H9 (cell line): ENCODE measurements around the gene SLA2. TPM values are rescaled to one million over a fixed set of nuclear protein-coding genes. Genes with fewer than 3 reads are reported as not detected.
A peak's percentile ranks its signal among the peaks of the same experiment; 100 is the strongest.

Experiments
- DNase-seq: peaks from one replicate; pipeline ENCODE4 v3.0.0-alpha.2; 2017
- H2AFZ ChIP-seq: one replicate; pipeline ENCODE4 v1.6.1; 2013; ENCODE audit warnings: mild to moderate bottlenecking, low read length, control low read depth, moderate library complexity
- H2AK5ac ChIP-seq: 2 replicates; pipeline ENCODE4 v1.6.1; 2013; ENCODE audit warnings: low read length, control low read depth, mixed read lengths; ENCODE audit not compliant: insufficient read length
- H2BK120ac ChIP-seq: one replicate; pipeline ENCODE4 v1.6.1; 2013; ENCODE audit warnings: low read depth, mild to moderate bottlenecking, low read length, control low read depth, inconsistent platforms; ENCODE audit not compliant: poor library complexity, severe bottlenecking
- H2BK12ac ChIP-seq: 2 replicates; pipeline ENCODE4 v1.6.1; 2013; ENCODE audit warnings: low read length, control low read depth, mixed read lengths, low read depth; ENCODE audit not compliant: insufficient read length
- H2BK15ac ChIP-seq: 2 replicates; pipeline ENCODE4 v1.6.1; 2013; ENCODE audit warnings: low read depth, low read length, control low read depth
- H2BK20ac ChIP-seq: one replicate; pipeline ENCODE4 v1.6.1; 2013; ENCODE audit warnings: low read depth, mild to moderate bottlenecking, low read length, control low read depth, inconsistent platforms; ENCODE audit not compliant: poor library complexity, severe bottlenecking
- H2BK5ac ChIP-seq: 2 replicates; pipeline ENCODE4 v1.6.1; 2013; ENCODE audit warnings: low read length, control low read depth, mixed read lengths; ENCODE audit not compliant: insufficient read length
- H3K14ac ChIP-seq: 2 replicates; pipeline ENCODE4 v1.6.1; 2013; ENCODE audit warnings: low read length, control low read depth; ENCODE audit not compliant: insufficient read depth
- H3K18ac ChIP-seq: 2 replicates; pipeline ENCODE4 v1.6.1; 2013; ENCODE audit warnings: low read depth, mild to moderate bottlenecking, mixed read lengths, low read length, control low read depth; ENCODE audit not compliant: insufficient read length
- H3K23ac ChIP-seq: 2 replicates; pipeline ENCODE4 v1.6.1; 2013; ENCODE audit warnings: low read length, control low read depth, mixed read lengths, low read depth; ENCODE audit not compliant: insufficient read length
- H3K23me2 ChIP-seq: 2 replicates; pipeline ENCODE4 v1.6.1; 2013; ENCODE audit warnings: low read depth, mild to moderate bottlenecking, mixed read lengths, low read length, control low read depth; ENCODE audit not compliant: insufficient read length, poor library complexity, severe bottlenecking
- H3K27ac ChIP-seq: 2 replicates; pipeline ENCODE4 v1.5.1; 2013; ENCODE audit warnings: low read length, control low read depth, mixed read lengths, low read depth; ENCODE audit not compliant: insufficient read length
- H3K27me3 ChIP-seq: 2 replicates; pipeline ENCODE4 v1.6.1; 2013; ENCODE audit warnings: low read length, control low read depth, inconsistent platforms; ENCODE audit not compliant: insufficient read depth
- H3K4ac ChIP-seq: 2 replicates; pipeline ENCODE4 v1.6.1; 2013; ENCODE audit warnings: low read depth, mild to moderate bottlenecking, control low read depth, inconsistent platforms, low read length, moderate library complexity
- H3K4me1 ChIP-seq: 2 replicates; pipeline ENCODE4 v1.6.1; 2013; ENCODE audit warnings: low read length, control low read depth, inconsistent platforms; ENCODE audit not compliant: insufficient read depth
- H3K4me2 ChIP-seq: 2 replicates; pipeline ENCODE4 v1.6.1; 2013; ENCODE audit warnings: low read length, control low read depth, mixed read lengths; ENCODE audit not compliant: insufficient read length, insufficient read depth
- H3K56ac ChIP-seq: 2 replicates; pipeline ENCODE4 v1.6.1; 2013; ENCODE audit warnings: low read depth, mild to moderate bottlenecking, mixed read lengths, low read length, control low read depth; ENCODE audit not compliant: insufficient read length
- H3K79me1 ChIP-seq: 2 replicates; pipeline ENCODE4 v1.6.1; 2013; ENCODE audit warnings: low read depth, mild to moderate bottlenecking, moderate library complexity, low read length, control low read depth, inconsistent platforms; ENCODE audit not compliant: insufficient read depth, poor library complexity, severe bottlenecking
- H3K79me2 ChIP-seq: 2 replicates; pipeline ENCODE4 v1.6.1; 2013; ENCODE audit warnings: low read length, control low read depth, inconsistent platforms; ENCODE audit not compliant: insufficient read depth
- H3K9ac ChIP-seq: 2 replicates; pipeline ENCODE4 v1.6.1; 2013; ENCODE audit warnings: low read length, control low read depth, mixed read lengths; ENCODE audit not compliant: insufficient read length; ENCODE audit errors: extremely low read depth
- H3K9me3 ChIP-seq: one replicate; pipeline ENCODE4 v1.6.1; 2013; ENCODE audit warnings: low read depth, low read length, inconsistent platforms; ENCODE audit not compliant: control insufficient read depth
- H3T11ph ChIP-seq: one replicate; pipeline ENCODE4 v1.6.1; 2013; ENCODE audit warnings: mild to moderate bottlenecking, low read length, control low read depth, inconsistent platforms
- H4K20me1 ChIP-seq: one replicate; pipeline ENCODE4 v1.6.1; 2013; ENCODE audit not compliant: control insufficient read depth, insufficient read length, insufficient read depth
- H4K5ac ChIP-seq: 2 replicates; pipeline ENCODE4 v1.6.1; 2013; ENCODE audit warnings: low read depth, mild to moderate bottlenecking, mixed read lengths, low read length, control low read depth; ENCODE audit not compliant: insufficient read length
- H4K8ac ChIP-seq: replicated peaks from 2 replicates; pipeline ENCODE4 v1.6.1; 2013; ENCODE audit warnings: low read length, control low read depth, mixed read lengths, low read depth; ENCODE audit not compliant: insufficient read length
- H4K91ac ChIP-seq: 2 replicates; pipeline ENCODE4 v1.6.1; 2013; ENCODE audit warnings: low read depth, mild to moderate bottlenecking, moderate library complexity, mixed read lengths, low read length, control low read depth; ENCODE audit not compliant: insufficient read length
- H3K27ac Mint-ChIP-seq, 3 experiments: 2 replicates in 2 of 3; 3 replicates in 1 of 3; pipeline ENCODE4 v1.8.0; 2020 to 2021; ENCODE audit warnings: mixed read lengths in 3 of 3, mild to moderate bottlenecking in 1 of 3, moderate library complexity in 1 of 3
- H3K27me3 Mint-ChIP-seq: 2 replicates; pipeline ENCODE4 v1.8.0; 2021; ENCODE audit warnings: low read depth, mild to moderate bottlenecking, moderate library complexity, mixed read lengths
- H3K36me3 Mint-ChIP-seq, 3 experiments: 2 replicates in 2 of 3; 3 replicates in 1 of 3; pipeline ENCODE4 v1.8.0; 2020 to 2021; ENCODE audit warnings: low read depth in 3 of 3, mixed read lengths in 3 of 3; ENCODE audit not compliant: insufficient read depth in 1 of 3
- H3K4me1 Mint-ChIP-seq, 2 experiments: 2 replicates each; pipeline ENCODE4 v1.8.0; 2020; ENCODE audit warnings: mixed read lengths in 2 of 2
- H3K4me3 Mint-ChIP-seq, 2 experiments: 2 replicates in 1 of 2; 3 replicates in 1 of 2; pipeline ENCODE4 v1.8.0; 2020 to 2021; ENCODE audit warnings: mild to moderate bottlenecking in 2 of 2, mixed read lengths in 2 of 2, moderate library complexity in 1 of 2
- H3K9me3 Mint-ChIP-seq, 2 experiments: 2 replicates in 1 of 2; 3 replicates in 1 of 2; pipeline ENCODE4 v1.8.0; 2020; ENCODE audit warnings: mild to moderate bottlenecking in 2 of 2, mixed read lengths in 2 of 2, moderate library complexity in 1 of 2
- WGBS: extraction: QIAGEN DNeasy Blood & Tissue Kit; methylation state at CpG from one replicate; pipeline ENCODE4 v1.1.7; 2013; ENCODE audit warnings: missing lambda C conversion rate, low lambda C conversion rate, mixed read lengths; ENCODE audit not compliant: insufficient read length; ENCODE audit errors: extremely low coverage; 5-methylcytosine and 5-hydroxymethylcytosine counted together
- total RNA-seq: library from RNA; stranded (reverse); gene quantifications from 2 replicates; pipeline ENCODE4 v1.2.1, GENCODE V29; 2021
- TF ChIP-seq, protein P1 (sequence below): fragments of 200-600 bp; sonication (generic); conservative IDR thresholded peaks from 3 replicates; pipeline ENCODE4 v1.8.0; 2021; ENCODE audit warnings: antibody characterized with exemption, mild to moderate bottlenecking

SLA2 gene
- total RNA-seq, 1 experiment from 2014 or later, result 0.20 TPM

DNA sequence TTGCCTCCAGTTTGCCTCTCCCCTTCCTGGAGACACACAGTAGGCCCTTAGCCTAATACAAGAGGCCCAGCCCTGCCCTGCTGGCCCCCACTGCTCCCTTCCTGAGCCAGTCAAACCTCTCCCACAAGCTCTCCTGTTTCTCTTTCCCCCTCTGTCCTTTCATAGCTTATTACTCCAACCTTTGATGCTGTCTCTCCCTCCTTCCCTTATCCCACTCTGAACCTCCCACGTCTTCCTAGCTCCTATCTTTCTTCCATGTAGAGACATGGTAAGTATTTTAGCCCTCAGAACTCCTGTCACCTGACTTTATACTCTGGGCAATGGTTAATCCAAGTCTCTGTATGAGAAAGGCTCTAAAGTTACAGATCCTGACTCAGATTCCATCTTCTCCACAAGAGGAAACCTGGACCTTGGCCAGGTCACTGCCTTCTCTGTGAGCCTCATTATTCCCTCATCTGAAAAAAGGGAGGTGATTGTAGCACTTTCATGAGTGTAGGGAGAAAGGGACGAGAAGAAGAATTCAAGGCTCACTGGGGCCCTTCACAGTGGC lies 65.9 kb downstream of the SLA2 start:
- H4K20me1 ChIP-seq, result no peaks in the 10 kb centered on the region
- Mint-ChIP-seq H3K27ac (peak overlapping the region in 2 of 3 experiments; percentile 21 to 42; a peak in 1 of 7 replicates), H3K9me3 (no peaks in the 10 kb centered on the region; a peak in 1 of 5 replicates), H3K4me3 (no peak overlapping the region), H3K27me3 (no peaks in the 10 kb centered on the region), H3K4me1 (peaks cover 28 to 32% of the 10 kb centered on the region in 2 experiments), H3K36me3 (peaks cover 30 to 54% (median 45%) of the 10 kb centered on the region in 3 experiments)
- H3K79me1 ChIP-seq, result no peaks in the 10 kb centered on the region
- peaks cover under 1% of the 10 kb centered on the region for H3K23me2 ChIP-seq
- H3K18ac ChIP-seq, result no peak overlapping the region
- TF ChIP-seq, protein P1, sequence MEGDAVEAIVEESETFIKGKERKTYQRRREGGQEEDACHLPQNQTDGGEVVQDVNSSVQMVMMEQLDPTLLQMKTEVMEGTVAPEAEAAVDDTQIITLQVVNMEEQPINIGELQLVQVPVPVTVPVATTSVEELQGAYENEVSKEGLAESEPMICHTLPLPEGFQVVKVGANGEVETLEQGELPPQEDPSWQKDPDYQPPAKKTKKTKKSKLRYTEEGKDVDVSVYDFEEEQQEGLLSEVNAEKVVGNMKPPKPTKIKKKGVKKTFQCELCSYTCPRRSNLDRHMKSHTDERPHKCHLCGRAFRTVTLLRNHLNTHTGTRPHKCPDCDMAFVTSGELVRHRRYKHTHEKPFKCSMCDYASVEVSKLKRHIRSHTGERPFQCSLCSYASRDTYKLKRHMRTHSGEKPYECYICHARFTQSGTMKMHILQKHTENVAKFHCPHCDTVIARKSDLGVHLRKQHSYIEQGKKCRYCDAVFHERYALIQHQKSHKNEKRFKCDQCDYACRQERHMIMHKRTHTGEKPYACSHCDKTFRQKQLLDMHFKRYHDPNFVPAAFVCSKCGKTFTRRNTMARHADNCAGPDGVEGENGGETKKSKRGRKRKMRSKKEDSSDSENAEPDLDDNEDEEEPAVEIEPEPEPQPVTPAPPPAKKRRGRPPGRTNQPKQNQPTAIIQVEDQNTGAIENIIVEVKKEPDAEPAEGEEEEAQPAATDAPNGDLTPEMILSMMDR, result no peak
- no peak for DNase-seq
- H3K4me1 ChIP-seq, result peaks cover 5% of the 10 kb centered on the region; the same call in 1 of the 2 replicates
- H2AK5ac ChIP-seq, result no peak overlapping the region
- H4K5ac ChIP-seq, result no peak overlapping the region
- no peak overlapping the region for H2BK5ac ChIP-seq
- no peaks in the 10 kb centered on the region for H3K9me3 ChIP-seq
- H3K4ac ChIP-seq, result no peak overlapping the region
- H3K23ac ChIP-seq, result no peak overlapping the region
- H3K79me2 ChIP-seq, result peaks cover 12% of the 10 kb centered on the region; the same call in 1 of the 2 replicates
- no peaks in the 10 kb centered on the region for H3K27me3 ChIP-seq
- WGBS, result no CpG with 5 or more reads among the region's 2 CpGs
- H4K8ac ChIP-seq, result no peak overlapping the region
- no peak overlapping the region for H2AFZ ChIP-seq
- no peak overlapping the region for H2BK15ac ChIP-seq
- no peak overlapping the region for H3K56ac ChIP-seq
- H3K27ac ChIP-seq, result no peak overlapping the region
- no peak overlapping the region for H3K9ac ChIP-seq
- H2BK12ac ChIP-seq, result no peak overlapping the region
- no peak overlapping the region; the same call in 1 of the 2 replicates for H3K14ac ChIP-seq
- no peak overlapping the region for H2BK120ac ChIP-seq
- no peak overlapping the region for H2BK20ac ChIP-seq
- H4K91ac ChIP-seq, result no peak overlapping the region
- H3K4me2 ChIP-seq, result no peak overlapping the region
- H3T11ph ChIP-seq, result no peak overlapping the region
